Ramos (cell line): ENCODE data around the gene TAF4.

ENCODE experiments used
- in situ Hi-C: fragments of 300-500 bp; cut with MboI; formaldehyde crosslinking; loops from one replicate; pipeline ENCODE4 v1.14.3; 2022; ENCODE audit warnings: low sequenced_read_pairs; ENCODE audit not compliant: unreplicated experiment

The TAF4 gene

DNA sequence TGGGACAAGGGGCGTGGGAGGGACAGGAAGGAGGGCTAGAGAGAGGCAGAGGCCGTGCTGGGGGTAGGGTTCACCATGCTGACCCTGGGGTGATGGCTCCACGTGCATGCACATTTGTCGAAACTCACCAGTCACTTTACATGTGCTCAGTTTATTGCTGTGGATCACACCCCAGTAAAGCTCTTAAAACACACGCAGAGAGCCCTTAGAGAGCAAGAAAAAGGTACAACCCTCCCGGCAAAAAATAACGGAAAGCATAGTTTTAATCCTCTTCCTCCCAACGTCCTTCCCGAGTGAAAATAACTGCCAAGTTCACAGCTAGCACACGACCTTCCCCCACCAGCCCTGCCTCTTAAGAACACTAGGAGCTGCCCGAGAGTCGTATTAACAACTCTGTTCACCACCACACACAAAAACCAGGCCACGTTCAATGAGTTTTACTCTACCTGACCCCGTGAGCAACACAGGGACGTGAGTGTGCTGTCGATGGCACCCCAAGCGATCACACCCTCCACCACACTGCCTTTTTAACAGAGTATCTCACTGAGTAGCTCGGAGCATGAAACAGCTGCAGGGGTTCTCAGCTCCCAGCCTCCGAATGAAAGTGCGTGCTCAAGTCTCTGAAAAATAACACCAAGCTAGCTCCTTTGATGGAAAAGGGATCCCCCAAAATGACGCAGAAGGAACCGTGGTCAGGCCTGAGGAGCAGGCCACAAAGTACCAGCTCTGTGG, 39.7 kb downstream of the TAF4 start:
- in situ Hi-C loops = no loop called here

DNA sequence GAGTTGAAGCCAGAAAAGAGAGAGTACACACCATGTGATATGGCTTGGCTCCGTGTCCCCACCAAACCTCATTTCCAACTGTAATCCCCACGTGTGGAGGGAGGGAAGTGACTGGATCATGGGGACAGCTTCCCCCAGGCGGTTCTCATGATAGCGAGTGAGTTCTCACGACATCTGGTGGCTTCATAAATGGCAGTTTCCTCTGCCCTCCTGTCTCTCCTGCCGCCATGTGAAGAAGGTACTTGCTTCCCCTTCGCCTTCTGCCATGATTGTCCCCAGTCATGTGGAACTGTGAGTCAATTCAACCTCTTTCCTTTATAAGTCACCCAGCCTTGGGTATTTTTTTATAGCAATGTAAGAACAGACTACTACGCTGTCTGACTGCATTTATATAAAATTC, 40.3 kb downstream of the TAF4 start:
- in situ Hi-C loops = no loop called here

DNA sequence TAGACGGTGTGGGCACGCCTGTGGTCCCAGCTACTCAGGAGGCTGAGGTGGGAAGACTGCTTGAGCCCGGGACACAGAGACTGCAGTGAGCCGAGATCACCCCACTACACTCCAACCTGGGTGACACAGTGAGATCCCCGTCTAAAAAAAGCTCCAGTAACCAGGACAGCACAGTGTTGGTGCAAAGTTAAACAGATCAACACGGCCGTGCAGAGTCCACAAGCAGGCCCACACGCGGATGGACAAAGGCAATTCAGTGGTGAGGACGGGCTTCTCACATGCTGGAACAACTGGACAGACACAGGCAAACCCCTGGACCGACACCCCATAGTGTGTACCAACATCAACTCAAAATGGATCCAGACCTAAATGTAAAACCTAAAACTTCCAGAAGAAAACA, 41.7 kb downstream of the TAF4 start:
- in situ Hi-C loops = no loop called here

DNA sequence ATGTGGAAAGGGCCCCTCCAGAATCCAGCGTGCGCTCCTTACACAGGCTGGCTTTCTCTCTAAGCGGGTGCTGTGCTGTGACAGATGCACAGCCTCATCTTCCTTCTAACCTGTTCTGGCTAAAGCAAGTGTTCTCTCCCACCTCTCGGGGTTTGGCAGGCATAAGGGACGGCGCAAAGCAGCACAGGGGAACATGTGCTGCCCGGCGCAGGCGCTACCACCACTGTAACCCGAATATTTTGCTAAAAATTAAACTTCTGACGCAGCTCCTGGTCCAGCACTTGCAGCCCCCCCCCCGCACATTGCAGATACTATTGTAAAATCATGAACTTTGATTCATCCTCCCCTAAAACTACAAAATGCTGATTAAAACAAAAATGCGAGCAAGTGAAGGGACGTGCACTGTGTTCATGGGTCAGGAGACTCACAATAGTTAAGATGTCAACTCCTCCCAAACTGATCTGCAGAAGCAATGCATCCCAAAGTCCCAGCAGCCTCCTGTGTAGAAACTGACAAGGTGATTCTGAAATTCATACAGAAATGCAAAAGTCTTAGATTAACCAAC, 43.0 kb downstream of the TAF4 start:
- in situ Hi-C loops = no loop called here

- in situ Hi-C loops = no loop called here
Measured at GRCh38 chr20:62021793-62022385, 43.8 kb downstream of the TAF4 start.

DNA sequence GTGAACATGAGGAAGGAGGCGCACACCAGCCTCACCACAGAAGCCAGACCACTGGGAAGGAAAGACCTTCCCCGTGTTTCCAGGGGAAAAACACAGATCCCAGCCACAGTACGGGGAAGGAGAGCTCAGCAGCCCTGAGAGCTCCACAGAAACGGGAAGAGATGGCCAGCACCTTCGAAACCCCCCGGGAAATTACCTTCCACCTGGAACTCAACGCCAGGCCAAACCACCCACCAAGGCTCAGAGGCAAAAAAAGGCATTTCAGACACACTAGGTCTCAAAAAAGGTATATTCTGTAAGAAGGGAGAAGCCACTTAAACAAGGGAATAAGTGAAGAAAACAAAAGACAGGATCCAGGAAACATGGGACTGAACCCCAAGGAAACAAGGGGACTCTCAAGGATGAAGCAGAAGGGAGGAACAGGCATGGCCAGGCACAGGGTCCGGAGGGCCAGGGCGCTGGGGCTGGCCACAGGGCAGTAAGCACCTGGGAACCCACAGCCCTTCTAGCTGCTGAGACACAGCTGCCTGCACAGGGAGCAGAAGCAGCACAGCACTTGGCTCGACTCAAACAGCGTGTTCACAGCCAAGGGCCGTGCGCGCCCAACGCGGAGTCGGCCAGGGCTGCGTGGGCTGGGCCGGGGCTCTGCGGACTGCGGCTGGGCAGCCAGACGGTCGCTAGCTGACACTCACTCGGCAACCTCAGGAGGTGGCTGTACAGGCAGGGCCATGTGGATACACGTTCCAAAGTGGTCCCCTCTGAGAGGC, 44.6 kb downstream of the TAF4 start:
- in situ Hi-C loops = no loop called here

GRCh38 chr20:62019881-62020492, 45.7 kb downstream of the TAF4 start:
- in situ Hi-C loops = no loop called here

- in situ Hi-C loops = no loop called here
Measured at GRCh38 chr20:62019144-62019805, 46.4 kb downstream of the TAF4 start.

- in situ Hi-C loops = no loop called here
Measured at GRCh38 chr20:62018437-62019143, 47.1 kb downstream of the TAF4 start.

DNA sequence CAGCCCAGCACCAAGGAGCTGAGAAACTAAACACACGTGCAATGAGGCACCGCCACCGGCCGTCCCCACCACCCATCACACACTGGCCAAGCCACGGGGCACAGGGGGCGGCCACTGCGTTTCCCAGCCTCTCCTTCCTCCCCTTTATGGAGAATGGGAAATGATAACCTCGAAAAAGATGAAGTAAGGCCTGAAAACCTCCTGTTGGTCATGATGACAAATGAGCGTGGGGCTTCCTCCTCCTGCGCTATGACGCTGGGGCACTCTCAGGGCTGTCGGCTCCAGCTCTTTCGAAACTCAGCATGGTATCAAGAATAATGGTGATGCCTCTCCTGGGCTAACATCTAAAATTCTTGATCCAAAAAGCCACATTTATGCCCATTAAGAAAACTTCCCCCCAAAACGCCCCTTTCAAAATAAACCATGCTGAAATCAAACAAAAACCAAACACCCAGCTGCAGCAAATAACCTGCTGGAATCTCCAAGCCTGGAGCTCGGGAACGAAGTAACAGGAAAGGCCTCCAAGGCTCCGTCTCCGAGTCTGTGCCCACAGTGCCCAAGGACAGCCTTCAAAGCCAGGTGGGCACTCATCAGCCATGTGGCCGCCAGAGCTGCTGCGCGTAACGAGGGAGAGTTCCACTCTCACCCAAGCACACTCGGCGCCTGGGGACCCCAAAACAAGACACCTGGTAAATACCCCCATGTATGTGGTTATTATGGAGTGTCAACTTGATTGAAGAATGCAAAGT, 50.0 kb downstream of the TAF4 start:
- in situ Hi-C loops = no loop called here

DNA sequence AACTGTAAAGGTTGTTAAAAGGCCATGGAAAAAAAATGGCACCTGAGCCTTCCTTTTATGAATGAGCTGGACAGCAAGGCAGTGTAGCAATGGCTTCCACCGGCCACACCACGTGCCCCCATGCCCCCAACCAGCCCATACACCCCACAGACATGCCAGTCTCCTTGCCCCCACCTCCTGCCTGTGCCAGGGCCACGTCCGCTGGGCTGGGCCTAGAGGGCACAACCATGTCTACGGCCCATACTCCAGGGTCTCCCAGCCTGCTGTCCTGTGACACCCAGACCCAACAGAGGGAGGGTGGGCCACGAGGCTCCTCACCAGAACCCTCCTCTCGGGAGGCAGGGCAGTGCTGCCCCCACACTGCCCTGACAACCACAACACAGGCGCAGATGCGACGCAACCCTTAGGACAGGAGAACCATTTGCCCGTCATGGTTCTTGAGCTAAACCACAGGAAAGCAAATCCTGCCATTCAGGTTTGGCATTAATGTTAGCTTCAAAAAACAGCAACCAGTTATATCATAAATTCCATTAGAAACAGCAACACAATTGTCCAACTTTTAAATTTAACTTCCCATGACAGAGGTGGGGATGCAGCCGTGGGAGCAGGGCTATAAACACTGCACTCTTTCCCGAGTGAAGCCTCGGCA, 50.7 kb downstream of the TAF4 start:
- in situ Hi-C loops = loop anchor here (5.0 kb wide), 1 partner anchor 127 kb away; the partner anchor contains the start of genes PSMA7 and SS18L1

DNA sequence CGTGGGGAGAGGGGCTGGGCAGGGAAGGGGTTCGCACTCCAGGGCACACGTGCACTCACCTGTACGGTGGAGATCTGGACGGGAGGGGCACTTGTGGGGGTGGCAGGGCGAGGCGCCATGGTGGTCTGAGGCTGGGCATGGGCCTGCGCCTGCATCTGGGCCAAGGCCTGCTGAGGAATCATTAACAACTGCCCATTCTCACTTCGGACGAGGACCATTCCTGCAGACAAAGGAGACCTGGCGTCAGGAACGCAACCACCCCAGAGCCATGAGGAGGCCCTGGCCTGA, 51.2 kb downstream of the TAF4 start:
- in situ Hi-C loops = loop anchor here (5.0 kb wide), 1 partner anchor 128 kb away; the partner anchor contains the start of genes PSMA7 and SS18L1

- in situ Hi-C loops = loop anchor here (5.0 kb wide), 1 partner anchor 130 kb away; the partner anchor contains the start of genes PSMA7 and SS18L1
Measured at GRCh38 chr20:62012631-62013030, 53.0 kb downstream of the TAF4 start.

DNA sequence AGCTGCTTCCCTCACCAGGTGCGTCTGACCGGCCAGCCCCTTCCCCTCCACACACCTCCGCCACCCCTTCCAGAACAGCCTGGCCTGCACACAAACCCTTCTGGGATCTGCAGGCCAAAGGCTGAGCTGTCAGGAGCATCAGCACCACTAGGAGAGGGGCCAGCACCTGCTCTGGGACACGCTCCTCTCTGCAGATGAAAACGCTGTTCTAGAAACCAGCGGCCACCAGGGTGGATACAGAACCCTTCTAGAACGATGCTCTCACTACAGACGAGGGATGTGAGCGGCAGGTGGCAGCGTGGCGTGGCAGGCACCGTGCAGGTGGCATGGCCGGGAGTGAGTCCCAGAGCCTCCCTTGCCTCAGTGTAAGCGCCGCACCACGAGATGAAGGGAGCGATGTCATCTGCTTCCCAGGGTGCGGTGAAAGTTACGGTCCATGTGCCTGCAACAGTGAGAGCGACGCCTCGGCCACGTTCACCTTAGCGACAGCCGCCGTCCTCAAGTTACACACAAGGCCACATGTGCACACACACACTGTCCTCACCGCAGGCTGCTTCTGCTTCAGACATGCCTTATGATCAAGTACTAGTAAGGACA, 53.6 kb downstream of the TAF4 start:
- in situ Hi-C loops = loop anchor here (5.0 kb wide), 1 partner anchor 130 kb away; the partner anchor contains the start of genes PSMA7 and SS18L1

DNA sequence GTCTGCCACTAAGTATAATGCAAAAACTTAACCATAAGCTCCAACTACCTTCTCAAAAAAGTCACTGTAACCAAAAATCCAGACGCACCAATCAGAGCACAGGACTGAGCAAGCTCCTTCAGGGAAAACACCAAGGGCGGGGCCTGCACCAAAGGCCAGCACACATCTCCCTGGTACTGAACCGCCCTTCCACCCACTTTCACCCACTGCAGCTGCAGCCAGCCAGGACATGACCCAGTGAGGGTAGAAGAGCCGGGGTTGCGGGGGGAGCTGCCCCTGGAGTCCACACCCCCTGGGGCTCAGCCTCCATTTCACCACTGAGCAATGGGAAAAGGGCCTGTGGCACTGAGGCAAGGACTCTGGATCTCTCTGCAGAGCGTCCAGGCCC, 54.3 kb downstream of the TAF4 start:
- in situ Hi-C loops = loop anchor here (5.0 kb wide), 1 partner anchor 131 kb away; the partner anchor contains the start of genes PSMA7 and SS18L1

- in situ Hi-C loops = loop anchor here (5.0 kb wide), 1 partner anchor 132 kb away; the partner anchor contains the start of genes PSMA7 and SS18L1
Measured at GRCh38 chr20:62010551-62011402, 54.9 kb downstream of the TAF4 start.
